Panc1 (cell line): Measurements from ENCODE around the gene MYO3B. TPM values are rescaled to one million over a fixed set of nuclear protein-coding genes. Genes with fewer than 3 reads are reported as not detected.

ENCODE experiments used
- ATAC-seq: fragments of 200-7000 bp; cut with Tn5 transposase; 2 replicates; pipeline ENCODE4 v1.9.1; 2020; ENCODE audit warnings: mild to moderate bottlenecking, moderate library complexity
- BruUV-seq: library from RNA; stranded (reverse); fragments of 400-500 nt; replicated peaks from 2 replicates; lab custom pipeline; 2021; lab: Mats Ljungman, UMichigan
- CTCF ChIA-PET: fragments of 300-600 bp; sonication (Branson Sonifier 250); formaldehyde crosslinking; loops from one replicate; lab custom pipeline; 2022; ENCODE audit warnings: antibody characterized with exemption; lab: Charles Lee
- POLR2A ChIA-PET: fragments of 300-600 bp; sonication (Branson Sonifier 250); formaldehyde crosslinking; loops from one replicate; lab custom pipeline; 2022; ENCODE audit warnings: antibody characterized with exemption; lab: Charles Lee
- DNase-seq: peaks from one replicate; pipeline ENCODE4 v3.0.0-alpha.2; 2010; ENCODE audit warnings: low read depth, low spot score
- H3K27ac ChIP-seq: 2 replicates; pipeline ENCODE4 v1.5.1; 2011; ENCODE audit warnings: mild to moderate bottlenecking, low read length, inconsistent platforms
- H3K27me3 ChIP-seq: fragments of 200-500 bp; sonication (Bioruptor generic); 2 replicates; pipeline ENCODE4 v1.6.0; 2014; ENCODE audit warnings: low read length, inconsistent platforms; ENCODE audit not compliant: control insufficient read depth, insufficient read depth
- H3K36me3 ChIP-seq: fragments of 200-500 bp; sonication (Bioruptor generic); 2 replicates; pipeline ENCODE4 v1.5.1; 2014; ENCODE audit warnings: inconsistent platforms, mild to moderate bottlenecking, low read length, moderate library complexity; ENCODE audit not compliant: control insufficient read depth, insufficient read depth
- H3K4me1 ChIP-seq: 2 replicates; pipeline ENCODE4 v1.5.1; 2011; ENCODE audit warnings: inconsistent platforms, mild to moderate bottlenecking, low read length, moderate library complexity; ENCODE audit not compliant: control insufficient read depth, insufficient read depth
- H3K4me3 ChIP-seq, 2 experiments: 2 replicates each; pipeline ENCODE4 v1.5.1; 2011 to 2012; ENCODE audit warnings: low read depth in 2 of 2, low read length in 2 of 2, mild to moderate bottlenecking in 2 of 2, inconsistent platforms in 1 of 2, moderate library complexity in 1 of 2
- H3K9me3 ChIP-seq: fragments of 200-500 bp; sonication (Bioruptor generic); 2 replicates; pipeline ENCODE4 v1.5.1; 2014; ENCODE audit warnings: low read depth, mild to moderate bottlenecking, inconsistent platforms, low read length, moderate library complexity; ENCODE audit not compliant: control insufficient read depth, insufficient read depth
- POLR2AphosphoS5 ChIP-seq: IDR thresholded peaks from 2 replicates; pipeline ENCODE4 v1.6.1; 2012; ENCODE audit warnings: mild to moderate bottlenecking, low read depth, low read length, moderate library complexity
- REST ChIP-seq, 2 experiments: IDR thresholded peaks; 2 replicates each; pipeline ENCODE4 v1.6.1; 2011 to 2012; ENCODE audit warnings: low read depth in 2 of 2, control low read depth in 1 of 2, low read length in 1 of 2, mild to moderate bottlenecking in 1 of 2, moderate library complexity in 1 of 2; ENCODE audit not compliant: insufficient read depth in 1 of 2
- SIN3A ChIP-seq: IDR thresholded peaks from 2 replicates; pipeline ENCODE4 v1.6.1; 2012; ENCODE audit warnings: low read depth, mild to moderate bottlenecking, low read length, moderate library complexity, borderline replicate concordance; ENCODE audit not compliant: insufficient read depth
- TCF7L2 ChIP-seq: IDR thresholded peaks from 2 replicates; pipeline ENCODE4 v1.6.1; 2011; ENCODE audit warnings: mild to moderate bottlenecking, low read depth, low read length, inconsistent platforms
- in situ Hi-C: cut with HindIII; loops from 2 replicates; pipeline ENCODE4 v1.10.0; 2016; ENCODE audit warnings: low sequenced_read_pairs, low pct_unique_long_range_greater_than_20kb
- intact Hi-C: fragments of 100-400 bp; cut with micrococcal nuclease; formaldehyde crosslinking; loops from one replicate; pipeline ENCODE4 v1.10.0; 2022; ENCODE audit not compliant: unreplicated experiment
- total RNA-seq: library from RNA; stranded (reverse); gene quantifications from one replicate; pipeline ENCODE4 v1.2.1, GENCODE V29; 2021; ENCODE audit not compliant: unreplicated experiment
- TF ChIP-seq, protein P1 (sequence below): fragments of 450-650 bp; IDR thresholded peaks from 2 replicates; pipeline ENCODE4 v1.5.1; 2017; ENCODE audit warnings: mild to moderate bottlenecking

MYO3B gene
- total RNA-seq, 1 experiment from 2014 or later: 0.05 TPM

GRCh38 chr2:170237572-170238120, 59.7 kb downstream of the MYO3B start:
- no TSS peak for BruUV-seq
- in situ Hi-C loops: no loop called here
- no peaks in the 10 kb centered on the region for H3K4me1 ChIP-seq
- POLR2A ChIA-PET: no interaction called here
- CTCF ChIA-PET: interaction anchor here (2.0 kb wide), 1 partner anchor 578 kb away, joined by 4 read pairs; no protein-coding TSS in a partner anchor
- peaks cover 13% of the 10 kb centered on the region for H3K27me3 ChIP-seq
- ATAC-seq: no peak
- H3K27ac ChIP-seq: no peak overlapping the region
- H3K4me3 ChIP-seq: no peak overlapping the region
- DNase-seq: no peak
- no peaks in the 10 kb centered on the region for H3K36me3 ChIP-seq
- no peak for TF ChIP-seq POLR2AphosphoS5
- TF ChIP-seq, protein P1, sequence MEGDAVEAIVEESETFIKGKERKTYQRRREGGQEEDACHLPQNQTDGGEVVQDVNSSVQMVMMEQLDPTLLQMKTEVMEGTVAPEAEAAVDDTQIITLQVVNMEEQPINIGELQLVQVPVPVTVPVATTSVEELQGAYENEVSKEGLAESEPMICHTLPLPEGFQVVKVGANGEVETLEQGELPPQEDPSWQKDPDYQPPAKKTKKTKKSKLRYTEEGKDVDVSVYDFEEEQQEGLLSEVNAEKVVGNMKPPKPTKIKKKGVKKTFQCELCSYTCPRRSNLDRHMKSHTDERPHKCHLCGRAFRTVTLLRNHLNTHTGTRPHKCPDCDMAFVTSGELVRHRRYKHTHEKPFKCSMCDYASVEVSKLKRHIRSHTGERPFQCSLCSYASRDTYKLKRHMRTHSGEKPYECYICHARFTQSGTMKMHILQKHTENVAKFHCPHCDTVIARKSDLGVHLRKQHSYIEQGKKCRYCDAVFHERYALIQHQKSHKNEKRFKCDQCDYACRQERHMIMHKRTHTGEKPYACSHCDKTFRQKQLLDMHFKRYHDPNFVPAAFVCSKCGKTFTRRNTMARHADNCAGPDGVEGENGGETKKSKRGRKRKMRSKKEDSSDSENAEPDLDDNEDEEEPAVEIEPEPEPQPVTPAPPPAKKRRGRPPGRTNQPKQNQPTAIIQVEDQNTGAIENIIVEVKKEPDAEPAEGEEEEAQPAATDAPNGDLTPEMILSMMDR: no peak
- no peak for TF ChIP-seq TCF7L2
- TF ChIP-seq SIN3A: no peak
- no peak for TF ChIP-seq REST (IDR thresholded peaks at IDR 0.05; ENCODE audit: insufficient read depth in 1 of 2, low read depth in 2 of 2, low read length in 1 of 2)
- H3K9me3 ChIP-seq: no peaks in the 10 kb centered on the region
- intact Hi-C loops: loop anchor here (5.0 kb wide), 2 partner anchors 130 to 580 kb away; partner anchors contain the start of gene GAD1

GRCh38 chr2:170238776-170239175, 60.8 kb downstream of the MYO3B start:
- Histone ChIP-seq H3K27me3 (peaks cover 13% of the 10 kb centered on the region), H3K4me3 (no peak overlapping the region), H3K27ac (no peak overlapping the region), H3K9me3 (no peaks in the 10 kb centered on the region), H3K36me3 (no peaks in the 10 kb centered on the region), H3K4me1 (no peaks in the 10 kb centered on the region)
- ChIA-PET CTCF (no interaction called here), POLR2A (no interaction called here)
- DNase-seq: no peak
- TF ChIP-seq REST (IDR thresholded peaks at IDR 0.05; ENCODE audit: insufficient read depth in 1 of 2, low read depth in 2 of 2, low read length in 1 of 2) (no peak), POLR2AphosphoS5 (no peak), TCF7L2 (no peak), SIN3A (no peak)
- in situ Hi-C loops: no loop called here
- no TSS peak for BruUV-seq
- intact Hi-C loops: loop anchor here (5.0 kb wide), 2 partner anchors 129 to 579 kb away; partner anchors contain the start of gene GAD1
- no peak for ATAC-seq
